Parathyroid adenoma (tissue), 2 donors: ENCODE measurements around the gene ZCCHC7.
"Not testable (repeated sequence)": the region's sequence is repeated elsewhere in the genome, so short reads cannot be mapped to it uniquely, and the experiment has no call there.

ENCODE experiments used
- H2AFZ ChIP-seq: fragments of 300-600 bp; sonication (generic); one replicate; pipeline ENCODE4 v1.7.0; 2017; ENCODE audit warnings: antibody characterized with exemption, mild to moderate bottlenecking
- H3K27ac ChIP-seq: fragments of 300-600 bp; sonication (generic); one replicate; pipeline ENCODE4 v1.7.0; 2017
- H3K27me3 ChIP-seq: fragments of 300-600 bp; sonication (generic); one replicate; pipeline ENCODE4 v1.7.0; 2017; ENCODE audit warnings: low read length; ENCODE audit not compliant: control insufficient read depth, insufficient read depth
- H3K36me3 ChIP-seq: fragments of 300-600 bp; sonication (generic); one replicate; pipeline ENCODE4 v1.7.0; 2017; ENCODE audit warnings: low read length; ENCODE audit not compliant: control insufficient read depth, insufficient read depth
- H3K4me1 ChIP-seq: fragments of 300-600 bp; sonication (generic); one replicate; pipeline ENCODE4 v1.7.0; 2017; ENCODE audit warnings: control low read depth
- H3K4me2 ChIP-seq: fragments of 300-600 bp; sonication (generic); one replicate; pipeline ENCODE4 v1.7.0; 2017; ENCODE audit warnings: low read length
- H3K4me3 ChIP-seq: fragments of 300-600 bp; sonication (generic); one replicate; pipeline ENCODE4 v1.7.0; 2017; ENCODE audit warnings: low read depth, low read length
- H3K79me2 ChIP-seq: fragments of 300-600 bp; sonication (generic); one replicate; pipeline ENCODE4 v1.7.0; 2017; ENCODE audit warnings: control low read depth
- H3K9ac ChIP-seq: fragments of 300-600 bp; sonication (generic); one replicate; pipeline ENCODE4 v1.7.0; 2017; ENCODE audit warnings: mild to moderate bottlenecking
- H3K9me3 ChIP-seq: fragments of 300-600 bp; sonication (generic); one replicate; pipeline ENCODE4 v1.7.0; 2017; ENCODE audit warnings: low read length; ENCODE audit not compliant: control insufficient read depth
- CTCF ChIP-seq: fragments of 300-600 bp; sonication (generic); IDR thresholded peaks from one replicate; pipeline ENCODE4 v1.7.0; 2017; ENCODE audit warnings: antibody characterized with exemption, mild to moderate bottlenecking
- donor health status: primary hyperparathyroidism.

Gene ZCCHC7

GRCh38 chr9:37198039-37198729 is 77.8 kb downstream of the ZCCHC7 start:
- no peak for TF ChIP-seq CTCF
- Histone ChIP-seq H3K9me3 (no peaks in the 10 kb centered on the region), H3K4me2 (no peak overlapping the region), H2AFZ (no peak overlapping the region), H3K4me1 (no peaks in the 10 kb centered on the region), H3K4me3 (no peak overlapping the region), H3K36me3 (no peaks in the 10 kb centered on the region), H3K27ac (no peak overlapping the region), H3K27me3 (no peaks in the 10 kb centered on the region), H3K9ac (no peak overlapping the region), H3K79me2 (no peaks in the 10 kb centered on the region)

GRCh38 chr9:37198831-37199230 is 78.5 kb downstream of the ZCCHC7 start:
- TF ChIP-seq CTCF, result no peak
- Histone ChIP-seq H3K4me2 (no peak overlapping the region), H3K4me1 (no peaks in the 10 kb centered on the region), H3K27me3 (no peaks in the 10 kb centered on the region), H3K36me3 (no peaks in the 10 kb centered on the region), H3K9me3 (no peaks in the 10 kb centered on the region), H3K79me2 (no peaks in the 10 kb centered on the region), H3K4me3 (no peak overlapping the region), H3K27ac (no peak overlapping the region), H2AFZ (no peak overlapping the region), H3K9ac (no peak overlapping the region)

GRCh38 chr9:37200433-37201005 is 80.1 kb downstream of the ZCCHC7 start:
- Histone ChIP-seq H3K36me3 (no peaks in the 10 kb centered on the region), H3K9ac (no peak overlapping the region), H3K27ac (no peak overlapping the region), H3K9me3 (no peaks in the 10 kb centered on the region), H2AFZ (no peak overlapping the region), H3K4me2 (no peak overlapping the region), H3K27me3 (no peaks in the 10 kb centered on the region), H3K4me3 (no peak overlapping the region), H3K79me2 (no peaks in the 10 kb centered on the region), H3K4me1 (no peaks in the 10 kb centered on the region)
- no peak for TF ChIP-seq CTCF

- H3K79me2 ChIP-seq, result no peaks in the 10 kb centered on the region
- H3K4me2 ChIP-seq, result no peak overlapping the region
- no peak for TF ChIP-seq CTCF
- no peak overlapping the region for H2AFZ ChIP-seq
- no peak overlapping the region for H3K27ac ChIP-seq
- no peaks in the 10 kb centered on the region for H3K4me1 ChIP-seq
- no peak overlapping the region for H3K4me3 ChIP-seq
- H3K27me3 ChIP-seq, result no peaks in the 10 kb centered on the region
- H3K9me3 ChIP-seq, result no peaks in the 10 kb centered on the region
- H3K36me3 ChIP-seq, result no peaks in the 10 kb centered on the region
- H3K9ac ChIP-seq, result no peak overlapping the region
Measured at GRCh38 chr9:37201581-37201980, 81.2 kb downstream of the ZCCHC7 start.

GRCh38 chr9:37202091-37202490 is 81.7 kb downstream of the ZCCHC7 start:
- no peak overlapping the region for H3K9ac ChIP-seq
- no peaks in the 10 kb centered on the region for H3K4me1 ChIP-seq
- H3K4me2 ChIP-seq, result no peak overlapping the region
- no peak for TF ChIP-seq CTCF
- no peaks in the 10 kb centered on the region for H3K79me2 ChIP-seq
- H3K4me3 ChIP-seq, result no peak overlapping the region
- no peak overlapping the region for H2AFZ ChIP-seq
- H3K36me3 ChIP-seq, result no peaks in the 10 kb centered on the region
- no peak overlapping the region for H3K27ac ChIP-seq
- H3K27me3 ChIP-seq, result no peaks in the 10 kb centered on the region
- H3K9me3 ChIP-seq, result no peaks in the 10 kb centered on the region

GRCh38 chr9:37203456-37203855 is 83.1 kb downstream of the ZCCHC7 start:
- H3K9ac ChIP-seq, H3K4me1 ChIP-seq, H3K36me3 ChIP-seq, H3K4me3 ChIP-seq, H2AFZ ChIP-seq, H3K9me3 ChIP-seq, H3K4me2 ChIP-seq, H3K27ac ChIP-seq, H3K27me3 ChIP-seq, H3K79me2 ChIP-seq: not testable (repeated sequence)
